Medulla oblongata (tissue), 1 donor: ENCODE results near the gene TOMM20L.
"Not testable (repeated sequence)": the region's sequence is repeated elsewhere in the genome, so short reads cannot be mapped to it uniquely, and the experiment has no call there.

ENCODE experiments used
- DNase-seq: peaks from one replicate; pipeline ENCODE4 v3.0.0-alpha.2; 2015; ENCODE audit errors: extremely low spot score

The TOMM20L gene

DNA sequence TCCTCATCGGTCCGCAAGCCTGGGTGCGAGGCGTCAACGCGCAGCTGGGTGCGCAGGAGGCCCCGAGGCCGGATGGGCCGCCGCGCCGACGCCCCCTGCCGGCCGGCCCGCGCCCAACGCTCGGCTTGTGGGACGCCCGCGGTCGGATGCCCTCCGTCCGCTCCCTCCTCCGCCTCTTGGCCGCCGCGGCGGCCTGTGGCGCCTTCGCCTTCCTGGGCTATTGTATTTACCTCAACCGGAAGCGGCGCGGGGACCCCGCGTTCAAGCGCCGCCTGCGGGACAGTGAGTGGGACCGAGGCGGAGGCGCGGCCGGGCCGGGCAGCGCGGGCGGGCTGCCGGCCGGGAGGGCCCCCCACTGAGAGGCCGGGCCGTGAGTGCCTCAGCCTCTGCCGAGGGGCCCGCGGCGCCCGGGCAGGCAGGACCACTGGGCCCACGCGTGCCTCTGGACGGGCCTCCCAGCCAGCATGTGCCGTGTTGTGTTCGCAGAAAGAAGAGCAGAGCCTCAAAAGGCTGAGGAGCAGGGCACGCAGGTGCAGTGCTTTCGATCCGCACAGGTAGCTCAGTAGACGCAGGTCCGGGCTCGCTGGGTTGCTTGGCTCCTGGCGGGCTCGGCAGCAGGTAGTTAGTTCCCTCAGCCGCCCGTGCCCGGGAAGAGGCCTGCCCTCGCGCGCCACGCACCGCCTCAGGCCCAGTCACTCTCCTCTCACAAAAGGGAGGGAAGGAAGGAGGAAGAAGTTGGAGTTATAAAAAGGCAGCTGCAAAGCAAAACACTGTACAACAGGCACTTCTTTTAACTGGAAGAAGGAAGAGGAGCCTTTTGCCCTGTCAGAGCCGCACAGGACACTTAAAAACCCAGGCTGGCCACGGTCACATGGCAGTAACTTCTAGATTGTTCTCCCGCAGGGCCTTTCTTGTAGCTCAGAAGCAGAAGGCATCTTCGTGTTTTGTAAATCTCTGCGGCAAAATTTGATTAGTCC lies at the start of gene TOMM20L:
Gene TOMM20L, plus strand, starts transcription at position 119 of the 977 bp plus-strand sequence. Its CDS starts 28 bp downstream, at position 147.
- DNase-seq = peak; percentile 60

DNA sequence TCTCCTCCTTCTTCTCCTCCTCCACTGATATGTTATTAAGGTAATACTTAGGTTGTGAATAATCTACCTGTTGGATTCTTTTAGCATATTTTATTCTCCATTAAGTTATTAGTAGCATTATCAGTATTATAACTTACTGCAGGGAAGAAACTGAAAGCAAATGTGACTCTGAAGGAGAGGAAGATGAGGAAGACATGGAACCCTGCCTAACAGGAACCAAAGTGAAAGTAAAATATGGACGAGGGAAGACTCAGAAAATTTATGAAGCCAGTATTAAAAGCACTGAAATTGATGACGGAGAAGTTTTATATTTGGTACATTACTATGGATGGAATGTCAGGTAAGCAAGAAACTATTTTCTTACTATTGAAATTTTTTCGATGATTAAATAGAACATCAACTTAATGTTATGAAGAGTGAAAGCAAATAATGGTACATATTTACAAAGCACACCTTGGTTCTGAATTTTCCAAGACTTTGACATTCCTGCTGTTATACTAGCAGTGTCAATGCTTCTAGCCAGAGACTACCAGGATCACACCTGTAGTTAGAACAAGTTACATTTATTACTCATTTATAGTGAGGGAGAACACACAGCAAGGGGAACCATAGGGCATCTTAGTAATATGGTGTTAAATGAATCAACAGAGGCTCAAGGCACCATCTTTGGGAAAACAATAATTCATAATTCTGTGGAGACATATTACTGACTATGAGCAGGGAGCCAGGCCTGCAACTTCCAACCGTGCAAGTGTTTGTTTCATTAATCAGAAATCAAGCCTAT lies 42.0 kb upstream of the TOMM20L start:
- DNase-seq = no peak

DNA sequence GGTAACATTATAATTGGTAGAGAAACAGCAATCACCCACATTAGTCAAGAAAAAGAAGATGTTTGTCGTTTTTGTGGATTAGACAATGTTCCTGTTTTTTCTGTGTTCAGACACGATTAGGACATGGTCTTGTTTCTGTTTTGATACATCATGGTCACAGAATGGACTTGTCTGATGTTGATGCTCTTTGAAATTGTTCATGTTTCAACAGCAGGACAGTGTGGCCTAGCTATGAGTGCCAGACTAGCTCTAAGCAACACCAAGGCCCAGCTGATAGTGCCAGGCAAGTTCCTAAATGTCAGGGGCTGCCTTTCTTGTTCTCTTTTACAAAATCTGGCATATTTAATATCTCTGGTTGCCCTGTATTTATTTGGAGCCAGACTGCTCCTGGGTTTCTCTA lies 40.9 kb upstream of the TOMM20L start:
- DNase-seq = no peak

DNA sequence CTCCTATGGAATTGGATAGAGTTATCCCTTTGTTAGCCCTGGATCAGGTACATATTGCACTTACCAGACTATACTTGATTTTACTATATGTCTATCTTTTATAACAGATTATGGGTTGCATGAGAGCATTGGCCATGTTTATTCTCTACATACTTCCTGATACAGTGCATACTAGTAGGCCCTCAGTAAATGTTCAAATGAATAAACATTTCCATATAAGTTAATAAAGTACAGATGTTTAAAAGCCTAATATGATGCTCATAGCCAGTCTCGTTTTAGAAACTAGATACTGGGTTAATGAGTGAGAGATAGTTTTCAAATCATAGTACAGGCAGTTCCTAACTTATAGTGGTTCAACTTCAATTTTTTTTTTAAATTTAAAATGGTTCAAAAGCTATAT lies 39.5 kb upstream of the TOMM20L start:
- DNase-seq = no peak

DNA sequence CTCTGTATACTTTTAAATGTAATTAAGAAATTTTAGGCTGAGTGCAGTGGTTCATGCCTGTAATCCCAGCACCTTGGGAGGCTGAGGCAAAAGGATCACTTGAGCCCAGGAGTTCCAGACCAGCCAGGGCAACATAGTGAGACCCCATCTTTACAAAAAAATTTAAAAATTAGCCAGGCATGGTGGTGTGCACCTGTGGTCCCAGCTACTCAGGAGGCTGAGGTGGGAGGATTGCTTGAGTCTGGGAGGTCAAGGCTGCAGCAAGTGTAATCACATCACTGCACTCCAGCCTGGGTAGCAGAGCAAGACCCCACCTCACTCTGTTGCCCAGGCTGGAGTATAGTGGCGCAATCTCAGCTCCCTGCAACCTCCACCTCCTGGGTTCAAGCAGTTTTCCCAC lies 33.5 kb upstream of the TOMM20L start:
- DNase-seq = not testable (repeated sequence)

DNA sequence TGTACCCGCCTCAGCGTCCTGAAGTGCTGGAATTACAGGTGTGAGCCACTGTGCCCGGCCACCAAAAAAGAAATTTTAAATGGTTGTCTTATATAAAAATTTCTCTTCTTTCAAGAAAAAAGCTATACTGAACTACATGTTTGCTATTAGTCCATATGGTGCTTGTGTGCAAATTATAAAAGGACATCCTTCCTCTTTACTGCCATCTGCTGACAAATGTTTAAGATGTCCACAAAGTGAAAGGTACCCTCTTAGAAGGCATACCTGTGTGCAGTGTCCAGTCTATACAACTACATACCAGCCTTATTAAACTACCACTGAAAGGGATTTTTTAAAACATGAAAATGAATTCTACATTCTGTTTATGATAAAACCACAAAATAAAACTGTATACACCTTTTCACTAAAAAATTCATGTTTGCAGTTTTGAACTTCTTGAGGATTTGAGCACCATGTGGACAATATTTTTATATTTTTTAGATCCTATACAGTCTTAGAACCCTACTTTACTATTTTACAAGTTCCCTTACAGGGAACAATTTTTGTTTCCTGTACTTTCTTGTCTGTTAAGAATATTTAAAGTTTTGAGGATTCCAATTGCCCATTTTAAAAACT lies 32.8 kb upstream of the TOMM20L start:
- DNase-seq = peak; percentile 30

DNA sequence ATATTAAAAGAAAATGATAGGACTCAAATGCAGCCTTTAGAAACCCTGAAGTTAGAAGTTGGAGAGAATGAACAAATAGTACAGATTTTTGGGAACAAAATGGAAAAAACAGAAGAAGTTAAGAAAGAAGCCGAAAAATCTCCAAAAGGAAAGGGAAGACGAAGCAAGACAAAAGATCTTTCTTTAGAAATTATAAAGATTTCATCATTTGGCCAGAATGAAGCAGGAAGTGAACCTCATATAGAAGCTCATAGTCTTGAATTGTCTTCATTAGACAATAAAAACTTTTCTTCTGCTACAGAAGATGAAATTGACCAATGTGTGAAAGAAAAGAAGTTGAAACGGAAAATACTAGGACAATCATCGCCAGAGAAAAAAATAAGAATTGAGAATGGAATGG lies 31.4 kb upstream of the TOMM20L start:
- no peak for DNase-seq

DNA sequence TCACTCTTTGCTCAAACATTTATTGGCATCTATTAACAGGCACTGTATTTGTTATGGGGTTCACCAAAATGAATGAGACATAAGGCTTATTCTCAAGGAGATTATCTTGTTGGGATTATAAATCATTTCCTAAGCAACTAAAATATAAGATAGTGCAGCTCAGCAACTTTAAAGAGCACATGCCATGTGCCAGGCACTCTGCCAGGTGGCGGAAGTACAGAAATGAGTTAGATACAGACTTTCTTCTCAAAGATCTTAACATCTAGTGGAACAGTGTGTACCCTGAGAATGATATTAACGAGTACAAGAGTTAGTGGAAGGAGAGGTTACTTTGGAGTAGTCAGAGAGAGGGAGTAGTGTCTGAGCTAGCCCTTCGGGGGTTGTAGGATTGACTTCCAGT lies 28.4 kb upstream of the TOMM20L start:
- DNase-seq = no peak

DNA sequence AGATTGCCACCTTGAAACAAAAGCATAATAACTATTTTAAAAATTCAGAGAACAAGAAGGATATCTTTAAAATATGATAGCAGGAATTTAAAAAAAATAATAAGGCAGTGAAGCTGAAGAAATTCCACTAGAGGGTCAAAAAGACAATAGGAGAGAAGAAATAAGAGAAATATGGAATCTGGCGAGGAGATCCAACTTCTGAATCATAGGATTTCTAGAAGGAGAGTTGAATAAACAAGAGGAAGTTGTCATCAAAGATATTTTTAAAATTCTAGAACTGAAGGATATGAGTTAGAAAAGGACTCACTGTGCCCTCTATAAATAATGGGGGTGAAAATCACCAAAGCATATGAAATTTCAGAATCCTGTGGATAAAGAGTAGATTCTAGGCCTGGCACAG lies 26.8 kb upstream of the TOMM20L start:
- no peak for DNase-seq

DNA sequence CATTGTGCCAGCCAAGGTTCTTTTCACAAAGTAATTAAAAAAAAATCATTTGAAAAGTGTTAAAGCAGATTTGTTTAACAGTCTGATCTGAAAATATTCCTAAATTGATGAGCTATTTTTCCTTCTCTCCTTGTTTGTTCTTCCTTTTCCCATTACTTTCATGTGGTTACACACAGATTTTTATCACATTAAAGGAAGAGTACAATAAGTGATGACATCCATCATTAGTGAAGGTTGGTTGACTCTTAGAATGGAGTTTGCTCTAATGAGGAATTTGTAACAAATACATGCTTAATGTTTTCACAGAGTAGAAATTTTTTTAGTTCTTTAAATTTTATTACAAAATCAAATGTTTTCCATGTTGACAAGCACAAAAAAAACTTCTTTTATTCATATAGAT lies 18.9 kb upstream of the TOMM20L start:
- no peak for DNase-seq

DNA sequence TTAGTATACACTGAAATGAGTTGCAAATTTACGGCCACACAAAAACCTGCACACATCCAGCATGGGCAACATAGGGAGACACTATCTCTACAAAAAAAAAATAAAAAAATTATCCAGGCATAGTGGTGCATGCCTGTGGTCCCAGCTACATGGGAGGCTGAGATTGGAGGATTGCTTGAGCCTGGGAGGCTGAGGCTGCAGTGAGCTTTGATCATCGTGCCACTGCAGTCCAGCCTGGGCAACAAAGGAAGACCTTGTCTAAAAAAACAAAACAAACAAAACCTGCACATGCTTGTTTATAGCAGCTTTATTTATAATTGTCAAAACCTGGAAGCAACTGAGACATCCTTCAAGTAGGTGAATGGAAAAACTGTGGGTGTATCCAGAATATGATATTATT lies 4.9 kb upstream of the TOMM20L start:
- DNase-seq = no peak

DNA sequence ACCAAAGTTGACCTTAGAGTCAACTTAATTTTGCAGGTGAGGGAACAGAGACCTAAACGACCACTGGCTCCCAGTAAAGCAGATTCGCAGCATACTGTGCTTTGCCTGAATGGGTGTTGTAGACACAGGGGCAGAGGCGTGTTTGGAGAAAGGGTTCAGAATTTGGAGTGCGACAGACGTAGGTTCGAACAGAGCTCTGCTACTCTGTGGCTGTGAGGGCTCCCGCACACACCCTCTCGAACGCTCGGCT lies 243 bp upstream of the TOMM20L start:
- DNase-seq = no peak

DNA sequence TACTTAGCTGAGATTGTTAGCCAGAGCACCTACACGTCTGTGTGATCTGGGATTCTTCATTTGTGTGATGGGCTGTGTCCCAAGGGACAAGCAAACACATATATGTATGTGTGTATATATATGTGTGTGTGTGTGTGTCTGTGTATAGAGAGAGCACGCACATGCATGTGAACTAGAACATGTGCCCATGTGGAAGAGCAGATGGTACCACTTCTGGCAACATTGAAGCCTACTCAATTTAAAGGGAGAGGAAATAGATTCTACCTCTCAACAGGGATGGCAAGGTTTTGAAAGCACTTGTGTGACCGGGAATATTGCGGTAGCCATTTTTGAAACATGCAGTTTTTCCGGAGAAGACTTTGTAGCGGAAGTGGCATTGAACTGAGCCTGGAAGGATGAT lies 1.4 kb downstream of the TOMM20L start:
- DNase-seq = no peak

DNA sequence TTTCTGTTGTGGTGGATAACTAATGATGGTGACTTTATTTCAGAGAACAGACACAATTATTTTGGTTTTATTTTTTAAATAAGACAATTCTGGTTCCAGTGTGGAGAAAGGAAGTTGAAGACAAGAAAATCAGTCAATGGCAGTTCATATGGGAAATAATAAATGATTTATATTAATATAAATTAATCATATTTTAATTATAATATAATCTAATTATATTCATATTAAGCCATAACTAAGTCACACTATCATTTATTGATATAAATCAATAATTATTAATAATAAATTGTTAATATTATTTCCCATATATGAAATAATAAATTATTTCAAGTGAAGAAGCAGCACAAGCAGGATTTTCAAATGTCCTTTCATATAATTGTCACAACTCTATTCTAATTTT lies 2.8 kb downstream of the TOMM20L start:
- no peak for DNase-seq

DNA sequence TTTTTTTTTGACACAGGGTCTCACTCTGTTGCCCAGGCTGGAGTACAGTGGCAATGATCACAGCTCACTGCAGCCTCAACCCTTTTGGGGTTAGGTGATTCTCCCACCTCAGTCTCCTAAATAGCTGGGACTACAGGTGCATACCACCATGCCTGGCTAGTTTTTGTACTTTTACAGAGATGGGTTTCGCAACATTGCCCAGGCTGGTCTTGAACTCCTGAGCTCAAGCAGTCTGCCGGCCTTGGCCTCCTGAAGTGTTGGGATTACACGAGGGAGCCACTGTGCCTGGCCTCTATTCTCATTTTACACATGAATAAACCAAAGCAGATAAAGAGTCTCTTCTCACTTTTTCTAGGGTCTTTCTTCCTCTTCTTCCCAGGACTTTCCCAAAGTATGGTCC lies 3.2 kb downstream of the TOMM20L start:
- DNase-seq = no peak

DNA sequence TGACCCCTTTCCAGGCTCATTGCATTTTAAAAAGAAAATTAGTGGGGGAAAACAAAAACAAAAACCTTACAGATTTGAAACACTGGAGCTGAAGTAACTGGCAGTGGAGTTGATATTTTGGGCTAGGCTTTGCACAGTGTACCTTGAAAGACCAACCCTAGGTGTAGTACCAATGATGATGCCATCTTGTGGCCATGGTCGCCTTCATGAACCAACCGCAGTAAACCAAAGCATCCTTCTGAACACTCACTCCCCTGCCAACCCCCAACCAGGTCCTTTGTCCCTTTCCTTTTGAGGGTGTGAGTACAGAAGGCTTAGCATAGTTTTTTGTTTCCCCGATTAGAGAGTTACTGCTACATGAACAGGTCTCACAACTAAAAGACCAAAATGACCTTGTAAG lies 5.9 kb downstream of the TOMM20L start:
- DNase-seq = no peak

DNA sequence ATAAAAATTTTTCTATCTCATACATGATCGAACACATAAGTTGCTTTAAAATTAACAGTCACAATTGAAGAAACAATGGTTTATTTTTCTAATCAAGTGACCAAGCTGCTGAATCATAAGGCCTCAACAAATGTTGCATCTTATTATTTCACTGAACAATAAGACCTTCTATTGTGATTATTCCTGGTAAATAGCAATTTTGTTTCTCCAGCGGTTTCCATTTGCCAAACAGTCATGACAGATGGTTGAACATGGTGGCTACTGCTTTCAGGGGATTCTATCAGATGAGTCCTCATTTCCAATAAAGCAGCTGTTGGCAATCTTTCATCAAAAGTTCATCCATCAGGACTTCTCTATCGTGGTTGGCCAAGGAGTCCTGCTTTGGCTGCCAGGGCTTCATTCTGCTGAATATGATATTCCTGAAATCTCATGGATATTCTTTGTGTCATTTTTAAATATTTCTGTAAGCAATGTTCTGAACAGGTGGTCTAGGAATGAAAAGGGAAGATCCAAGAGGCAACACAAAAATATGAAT lies 13.0 kb downstream of the TOMM20L start:
- DNase-seq = peak; percentile 68

DNA sequence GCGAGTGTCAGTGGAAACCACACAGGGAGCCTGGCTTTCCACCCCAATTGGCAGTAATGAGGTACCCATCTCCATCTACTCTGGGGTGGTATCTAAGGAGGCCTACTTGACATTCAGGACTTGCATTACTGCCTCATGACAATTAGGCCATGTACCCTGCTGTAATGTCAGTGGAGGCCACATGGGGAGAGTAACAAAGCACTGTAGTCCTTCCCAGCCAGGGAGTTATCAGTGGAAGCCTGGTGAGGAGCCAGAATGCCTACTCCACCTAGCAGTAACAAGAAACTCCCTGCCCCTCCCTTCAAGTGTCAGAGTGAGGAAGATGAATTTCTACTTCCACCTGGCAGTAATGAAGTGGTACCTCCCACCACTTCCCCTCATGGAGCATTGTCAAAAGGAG lies 19.1 kb downstream of the TOMM20L start:
- DNase-seq = no peak

DNA sequence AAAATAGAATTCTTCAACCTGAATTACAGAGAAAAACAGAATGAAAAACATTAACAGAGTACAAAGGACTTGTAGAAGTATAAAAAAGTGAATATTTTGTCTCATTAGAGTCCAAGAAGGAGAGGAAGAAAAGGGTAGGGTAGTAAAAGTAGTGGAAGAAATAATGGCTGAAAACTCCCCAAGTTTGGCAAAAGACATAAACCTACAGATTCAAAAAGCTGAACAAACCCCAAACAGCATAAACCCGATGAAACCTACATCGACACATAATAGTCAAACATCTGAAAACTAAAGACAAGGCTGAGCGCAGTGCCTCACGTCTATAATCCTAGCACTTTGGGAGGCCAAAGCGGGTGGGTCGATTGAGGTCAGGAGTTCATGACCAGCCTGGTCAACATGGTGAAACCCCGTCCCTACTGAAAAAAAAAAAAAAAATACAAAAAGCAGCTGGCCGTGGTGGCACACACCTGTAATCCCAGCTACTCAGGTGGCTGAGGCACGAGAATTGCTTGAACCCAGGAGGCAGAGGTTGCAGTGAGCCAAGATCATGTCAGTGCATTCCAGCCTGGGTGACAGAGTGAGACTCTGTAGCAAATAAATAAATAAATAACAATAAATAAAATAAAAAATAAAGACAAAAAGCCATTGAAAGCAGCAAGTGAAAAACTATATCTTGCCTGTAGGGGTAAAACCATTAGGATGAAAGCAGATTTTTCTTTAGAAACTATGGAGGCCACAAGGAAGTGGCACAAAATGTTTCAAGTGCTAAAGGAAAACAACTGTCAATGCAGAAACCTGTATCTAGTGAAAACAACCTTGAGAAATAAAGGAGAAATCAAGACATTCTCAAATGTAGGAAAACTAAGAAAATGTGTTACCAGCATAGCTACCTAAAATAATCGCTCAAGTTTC lies 20.2 kb downstream of the TOMM20L start:
- no peak for DNase-seq

DNA sequence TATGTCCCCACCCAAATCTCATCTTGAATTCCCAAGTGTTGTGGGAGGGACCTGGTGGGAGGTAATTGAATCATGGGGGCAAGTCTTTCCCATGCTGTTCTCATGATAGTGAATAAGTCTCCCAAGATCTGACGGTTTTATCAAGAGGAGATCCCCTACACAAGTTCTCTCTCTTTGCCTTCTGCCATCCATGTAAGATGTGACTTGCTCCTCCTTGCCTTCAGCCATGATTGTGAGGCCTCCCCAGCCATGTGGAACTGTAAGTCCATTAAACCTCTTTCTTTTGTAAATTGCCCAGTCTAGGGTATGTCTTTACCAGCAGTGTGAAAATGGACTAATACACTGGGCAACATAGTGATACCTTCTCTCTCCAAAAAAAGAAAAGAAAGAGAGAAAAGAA lies 21.2 kb downstream of the TOMM20L start:
- not testable (repeated sequence) for DNase-seq

DNA sequence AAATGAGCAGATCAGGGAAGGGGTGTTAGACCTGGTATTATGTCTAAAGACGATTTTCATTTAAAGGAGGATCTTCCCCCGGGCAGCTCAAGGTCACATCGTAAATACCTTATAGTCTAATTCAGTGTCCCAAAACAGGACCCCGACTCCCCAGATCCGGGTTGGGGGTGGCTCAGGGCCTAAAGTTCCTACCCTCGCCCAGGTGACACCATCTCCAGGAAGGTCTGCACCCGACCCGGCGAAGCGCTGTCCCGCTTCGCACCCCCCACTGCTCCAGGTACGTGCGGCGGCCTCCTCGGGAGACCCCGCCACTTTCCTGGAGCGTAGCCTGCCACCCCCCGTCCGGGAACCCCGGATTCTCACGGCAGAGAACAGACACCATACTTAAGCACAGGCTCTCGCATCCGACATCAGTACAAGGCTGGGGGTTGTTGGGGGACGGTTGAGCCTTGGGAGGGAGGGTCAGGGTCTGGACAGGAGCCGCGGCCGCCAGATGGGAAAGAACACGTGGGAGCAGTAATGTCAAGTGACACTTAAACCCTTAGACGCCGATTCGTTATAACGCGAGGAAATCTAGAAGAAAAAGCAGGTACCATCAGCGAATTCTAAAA lies 31.0 kb downstream of the TOMM20L start:
- DNase-seq = peak; percentile 77
